ENCODE data around the gene BTG2.
A peak's percentile ranks its signal among the peaks of the same experiment; 100 is the strongest.

BTG2 gene

GRCh38 chr1:203342192-203342940, 37.0 kb downstream of the BTG2 start:
- Histone ChIP-seq H3K36me3 (no peaks in the 10 kb centered on the region), H3K4me3 (ENCODE audit: low read depth in 1 of 2, low read length in 1 of 2) (no peak overlapping the region), H3K9me3 (no peaks in the 10 kb centered on the region), H3K27ac (no peak overlapping the region), H3K27me3 (peaks cover 26% of the 10 kb centered on the region), H3K4me1 (ENCODE audit: control insufficient read depth in 1 of 2, insufficient read depth in 1 of 2, low read depth in 1 of 2, low read length in 1 of 2) (peaks cover 11% of the 10 kb centered on the region in 2 experiments)
- TF ChIP-seq CTCF (IDR thresholded peaks at IDR 0.05) = peak; percentile 65

DNA sequence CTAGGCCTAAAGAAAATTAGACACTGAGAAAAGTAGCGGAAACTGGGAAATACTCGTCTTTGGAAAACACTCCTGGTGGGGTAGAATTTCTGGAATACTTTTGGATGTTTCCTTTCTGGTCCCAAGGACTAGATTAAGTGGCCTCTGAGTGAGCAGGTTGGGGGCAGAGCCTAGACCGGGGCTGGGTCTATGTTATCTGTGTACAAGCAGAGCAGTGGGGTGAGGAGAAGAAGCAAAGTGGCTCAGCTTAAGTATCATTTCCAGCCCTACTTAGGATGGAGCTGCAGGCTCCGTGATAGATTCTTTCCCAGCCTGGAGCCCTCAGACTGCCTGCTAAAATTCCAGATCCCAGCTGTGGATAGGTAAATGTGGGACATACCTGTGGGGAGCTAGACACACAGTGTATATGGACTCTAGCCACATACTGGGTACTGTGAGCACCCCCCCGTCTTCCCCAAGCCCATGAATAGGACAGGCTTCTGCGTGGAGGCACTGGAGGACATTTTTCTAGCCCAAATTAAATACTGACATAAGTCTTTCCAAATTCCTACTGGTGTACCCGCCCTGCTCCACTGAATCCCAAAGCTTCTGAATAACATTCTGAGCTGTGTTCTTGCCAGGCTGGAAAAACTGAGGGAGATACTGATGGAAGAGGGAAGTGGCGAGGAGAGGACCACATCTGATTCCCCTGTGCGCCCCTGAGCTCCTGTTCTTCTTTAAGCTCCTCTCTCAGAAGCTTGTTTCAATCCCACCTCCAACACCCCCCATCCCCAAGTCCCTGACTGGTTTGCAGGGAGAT, 38.8 kb downstream of the BTG2 start:
- Histone ChIP-seq H3K27me3 (peaks cover 26% of the 10 kb centered on the region), H3K9me3 (no peaks in the 10 kb centered on the region), H3K4me1 (ENCODE audit: control insufficient read depth in 1 of 2, insufficient read depth in 1 of 2, low read depth in 1 of 2, low read length in 1 of 2) (peaks cover 11% of the 10 kb centered on the region in 2 experiments), H3K27ac (no peak overlapping the region), H3K36me3 (no peaks in the 10 kb centered on the region), H3K4me3 (ENCODE audit: low read depth in 1 of 2, low read length in 1 of 2) (no peak overlapping the region)
- no peak for TF ChIP-seq CTCF (IDR thresholded peaks at IDR 0.05)

DNA sequence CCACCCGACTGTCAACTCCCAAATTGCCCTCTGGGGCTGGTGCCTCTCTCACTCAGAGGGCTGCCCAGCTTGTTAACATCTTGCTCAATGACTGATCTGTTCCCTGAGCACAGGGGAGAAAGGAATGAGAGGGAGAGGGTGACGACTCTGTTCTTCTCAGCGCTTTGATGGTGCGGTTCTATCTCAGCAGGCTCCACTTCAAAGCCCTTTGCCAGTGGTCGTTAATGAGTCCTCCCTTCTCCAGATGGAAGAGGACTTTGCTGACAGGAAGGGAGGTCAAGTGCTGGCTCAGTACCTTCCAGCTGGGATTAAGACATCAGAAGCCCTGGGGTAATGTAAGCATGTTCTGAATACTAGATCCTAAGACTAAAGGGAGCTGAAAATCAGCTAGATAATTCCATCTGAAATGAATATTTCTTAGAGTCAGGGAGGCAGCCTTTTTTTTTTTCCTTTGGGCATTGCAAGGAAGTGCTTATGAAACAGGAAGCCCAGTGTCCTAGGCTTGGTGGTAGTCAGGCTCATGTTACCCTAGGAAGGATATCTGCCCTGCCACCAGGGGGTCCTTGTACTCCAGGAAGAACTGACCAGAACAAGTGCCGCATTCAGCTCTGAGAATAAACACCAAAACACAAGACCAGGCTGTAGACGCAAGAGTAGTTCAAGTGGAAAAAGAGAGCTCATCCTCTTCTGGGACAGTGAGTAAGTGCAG, 40.9 kb downstream of the BTG2 start:
- no peaks in the 10 kb centered on the region for H3K36me3 ChIP-seq
- H3K9me3 ChIP-seq = no peaks in the 10 kb centered on the region
- TF ChIP-seq CTCF (IDR thresholded peaks at IDR 0.05) = no peak
- H3K4me3 ChIP-seq (ENCODE audit: low read depth in 1 of 2, low read length in 1 of 2) = no peak overlapping the region
- no peak overlapping the region for H3K27ac ChIP-seq
- H3K4me1 ChIP-seq (ENCODE audit: control insufficient read depth in 1 of 2, insufficient read depth in 1 of 2, low read depth in 1 of 2, low read length in 1 of 2) = peaks cover 7 to 11% of the 10 kb centered on the region in 2 experiments
- H3K27me3 ChIP-seq = peaks cover 24% of the 10 kb centered on the region

DNA sequence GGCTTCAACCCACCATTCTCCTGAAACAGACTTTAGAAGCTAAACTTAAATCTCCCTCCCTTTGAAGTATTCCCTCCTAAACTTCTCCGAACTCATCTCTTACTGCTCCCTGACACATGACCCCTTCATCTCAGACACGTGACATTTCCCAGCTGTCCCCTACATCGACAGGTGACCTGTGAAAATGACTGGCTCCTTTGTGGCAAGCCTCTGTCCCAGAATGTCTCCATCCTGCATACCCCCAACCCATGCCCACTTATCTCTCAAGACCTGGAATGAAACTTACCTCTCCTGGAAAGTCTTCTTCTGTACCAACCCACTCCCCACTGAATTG, 41.4 kb downstream of the BTG2 start:
- peaks cover 7 to 11% of the 10 kb centered on the region in 2 experiments for H3K4me1 ChIP-seq (ENCODE audit: control insufficient read depth in 1 of 2, insufficient read depth in 1 of 2, low read depth in 1 of 2, low read length in 1 of 2)
- H3K4me3 ChIP-seq (ENCODE audit: low read depth in 1 of 2, low read length in 1 of 2) = no peak overlapping the region
- TF ChIP-seq CTCF (IDR thresholded peaks at IDR 0.05) = no peak
- no peaks in the 10 kb centered on the region for H3K36me3 ChIP-seq
- H3K27ac ChIP-seq = no peak overlapping the region
- no peaks in the 10 kb centered on the region for H3K9me3 ChIP-seq
- peaks cover 24% of the 10 kb centered on the region for H3K27me3 ChIP-seq

DNA sequence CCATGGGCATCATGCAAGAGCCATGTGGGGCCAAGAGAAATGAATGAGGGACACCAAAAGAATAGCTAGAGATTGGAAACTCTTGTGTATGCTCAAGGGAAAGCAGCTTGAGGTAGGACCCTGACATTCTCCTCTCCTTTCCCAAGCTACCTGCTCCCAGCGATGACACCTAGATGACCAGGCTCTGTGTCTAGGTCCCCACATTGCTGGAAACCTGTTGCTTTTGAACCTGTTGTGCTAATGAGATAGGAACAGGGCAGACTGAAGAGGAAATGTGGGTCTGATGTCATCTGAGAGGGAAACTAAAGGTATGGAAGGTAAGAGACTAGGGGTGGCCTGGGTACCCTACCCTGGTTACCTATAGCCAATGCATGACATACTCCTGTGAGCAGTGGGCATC, 43.8 kb downstream of the BTG2 start:
- Histone ChIP-seq H3K27ac (no peak overlapping the region), H3K4me3 (ENCODE audit: low read depth in 1 of 2, low read length in 1 of 2) (no peak overlapping the region), H3K27me3 (peaks cover 36% of the 10 kb centered on the region), H3K4me1 (ENCODE audit: control insufficient read depth in 1 of 2, insufficient read depth in 1 of 2, low read depth in 1 of 2, low read length in 1 of 2) (peaks cover 7 to 8% of the 10 kb centered on the region in 2 experiments), H3K36me3 (no peaks in the 10 kb centered on the region), H3K9me3 (no peaks in the 10 kb centered on the region)
- TF ChIP-seq CTCF (IDR thresholded peaks at IDR 0.05) = no peak

Measured in neutrophil (primary cell).